ENCODE results near the gene NKIRAS1. TPM values are rescaled to one million over a fixed set of nuclear protein-coding genes. Genes with fewer than 3 reads are reported as not detected.

The NKIRAS1 gene
- total and polyA plus RNA-seq, 9 donors, result 8.7 to 18.9 (median 13.4) TPM

DNA sequence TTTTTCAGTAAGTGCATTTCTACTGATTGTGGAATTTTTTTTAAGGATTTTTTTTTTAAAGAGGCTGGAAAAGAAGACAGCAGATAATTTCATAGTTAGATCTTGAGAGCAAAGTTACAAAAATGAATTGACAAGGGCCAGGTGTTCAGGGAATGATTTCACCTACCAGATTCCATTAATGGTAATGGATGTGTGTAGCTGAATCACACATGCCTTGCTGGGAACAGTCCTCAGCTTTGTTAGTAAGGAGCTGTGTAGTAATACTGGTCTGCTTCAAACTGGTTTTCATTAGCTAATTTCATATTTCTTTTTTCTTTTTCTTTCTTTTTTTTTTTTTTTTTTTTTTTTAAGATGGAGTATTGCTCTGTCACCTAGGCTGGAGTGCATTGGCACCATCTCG is 44.3 kb upstream of the NKIRAS1 start:
- WGBS, 3 donors, result 95 to 100% (median 95%) methylated on average over 1 of the region's 1 CpG
- DNase-seq, result no peak
- no peak overlapping the region for H3K27ac ChIP-seq
- H3K4me1 ChIP-seq (ENCODE audit: insufficient read depth), result peaks cover 3% of the 10 kb centered on the region
- H3K9me3 ChIP-seq, result no peaks in the 10 kb centered on the region
- H3K36me3 ChIP-seq, result no peaks in the 10 kb centered on the region
- H3K4me3 ChIP-seq, result no peak overlapping the region
- intact Hi-C loops (cut with DNase I), result no loop called here
- TF ChIP-seq POLR2A (IDR thresholded peaks at IDR 0.05), result no peak
- TF ChIP-seq EP300 (IDR thresholded peaks at IDR 0.05), result no peak
- TF ChIP-seq, protein P1, sequence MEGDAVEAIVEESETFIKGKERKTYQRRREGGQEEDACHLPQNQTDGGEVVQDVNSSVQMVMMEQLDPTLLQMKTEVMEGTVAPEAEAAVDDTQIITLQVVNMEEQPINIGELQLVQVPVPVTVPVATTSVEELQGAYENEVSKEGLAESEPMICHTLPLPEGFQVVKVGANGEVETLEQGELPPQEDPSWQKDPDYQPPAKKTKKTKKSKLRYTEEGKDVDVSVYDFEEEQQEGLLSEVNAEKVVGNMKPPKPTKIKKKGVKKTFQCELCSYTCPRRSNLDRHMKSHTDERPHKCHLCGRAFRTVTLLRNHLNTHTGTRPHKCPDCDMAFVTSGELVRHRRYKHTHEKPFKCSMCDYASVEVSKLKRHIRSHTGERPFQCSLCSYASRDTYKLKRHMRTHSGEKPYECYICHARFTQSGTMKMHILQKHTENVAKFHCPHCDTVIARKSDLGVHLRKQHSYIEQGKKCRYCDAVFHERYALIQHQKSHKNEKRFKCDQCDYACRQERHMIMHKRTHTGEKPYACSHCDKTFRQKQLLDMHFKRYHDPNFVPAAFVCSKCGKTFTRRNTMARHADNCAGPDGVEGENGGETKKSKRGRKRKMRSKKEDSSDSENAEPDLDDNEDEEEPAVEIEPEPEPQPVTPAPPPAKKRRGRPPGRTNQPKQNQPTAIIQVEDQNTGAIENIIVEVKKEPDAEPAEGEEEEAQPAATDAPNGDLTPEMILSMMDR (IDR thresholded peaks at IDR 0.05), result no peak
- H3K27me3 ChIP-seq, result no peaks in the 10 kb centered on the region

DNA sequence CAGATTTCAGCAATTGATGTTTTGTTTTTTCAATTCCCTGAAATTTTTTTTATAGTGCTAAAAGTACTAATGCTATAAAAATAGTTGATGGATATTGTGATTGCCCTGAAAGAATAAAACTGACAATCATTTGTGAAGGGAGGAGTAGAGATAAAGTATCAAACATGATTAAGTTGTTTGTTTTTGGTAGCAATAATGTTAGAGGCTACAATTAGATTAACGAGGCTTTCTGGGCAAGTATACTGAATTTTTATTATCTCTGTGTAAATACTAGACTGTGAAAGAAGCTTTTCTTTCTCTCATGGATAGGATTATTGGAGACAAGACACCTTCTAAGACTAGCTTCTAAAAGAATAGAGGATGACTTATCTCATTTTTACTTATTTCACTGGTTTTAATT is 43.9 kb upstream of the NKIRAS1 start:
- no peaks in the 10 kb centered on the region for H3K36me3 ChIP-seq

DNA sequence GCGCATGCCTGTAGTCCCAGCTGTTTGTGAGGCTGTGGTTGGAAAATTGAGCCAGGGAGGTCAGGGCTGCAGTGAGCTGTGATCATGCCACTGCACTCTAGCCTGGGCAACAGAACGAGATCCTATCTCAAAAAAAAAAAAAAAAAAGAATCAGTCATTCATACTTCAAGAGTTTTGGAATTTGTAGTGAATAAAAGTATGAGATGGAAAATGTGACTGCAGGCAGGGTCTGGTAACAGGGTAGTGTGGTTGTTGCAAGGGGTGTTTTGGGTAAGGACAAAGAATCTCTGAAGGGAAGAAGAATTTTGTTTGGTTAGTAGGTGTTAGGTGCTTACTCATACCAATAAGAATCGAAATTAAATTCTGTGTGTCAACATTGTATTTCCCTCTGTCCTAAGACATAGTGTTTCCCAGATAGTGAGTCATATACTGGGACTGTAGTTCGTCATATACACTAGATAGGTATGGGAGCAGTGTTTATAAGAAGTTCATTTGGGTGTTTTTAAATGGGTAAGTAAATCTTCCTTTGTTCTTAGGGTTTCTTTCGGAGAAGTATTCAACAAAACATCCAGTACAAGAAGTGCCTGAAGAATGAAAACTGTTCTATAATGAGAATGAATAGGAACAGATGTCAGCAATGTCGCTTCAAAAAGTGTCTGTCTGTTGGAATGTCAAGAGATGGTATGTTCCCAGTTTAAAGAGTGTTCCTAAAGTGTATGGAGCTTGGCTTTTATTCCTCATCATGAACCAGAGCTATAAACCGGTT is 42.5 kb upstream of the NKIRAS1 start:
- H3K36me3 ChIP-seq, result no peaks in the 10 kb centered on the region
- H3K4me3 ChIP-seq, result no peak overlapping the region
- no peak for DNase-seq
- intact Hi-C loops (cut with DNase I), result no loop called here
- H3K27me3 ChIP-seq, result no peaks in the 10 kb centered on the region
- H3K9me3 ChIP-seq, result no peaks in the 10 kb centered on the region
- TF ChIP-seq, protein P1 (IDR thresholded peaks at IDR 0.05), result no peak
- TF ChIP-seq POLR2A (IDR thresholded peaks at IDR 0.05) (no peak), EP300 (IDR thresholded peaks at IDR 0.05) (no peak)
- H3K27ac ChIP-seq, result no peak overlapping the region
- peaks cover 7% of the 10 kb centered on the region for H3K4me1 ChIP-seq (ENCODE audit: insufficient read depth)
- 63 to 65% (median 63%) methylated on average over 7 of the region's 7 CpGs for WGBS, 3 donors

More for the DNA sequence above, 43.9 kb upstream of the NKIRAS1 start:
- Histone ChIP-seq H3K4me1 (ENCODE audit: insufficient read depth) (no peaks in the 10 kb centered on the region), H3K4me3 (no peak overlapping the region), H3K27me3 (no peaks in the 10 kb centered on the region), H3K27ac (no peak overlapping the region), H3K9me3 (no peaks in the 10 kb centered on the region)
- no peak for TF ChIP-seq POLR2A (IDR thresholded peaks at IDR 0.05)
- no peak for TF ChIP-seq EP300 (IDR thresholded peaks at IDR 0.05)
- TF ChIP-seq, protein P1 (IDR thresholded peaks at IDR 0.05), result no peak
- intact Hi-C loops (cut with DNase I), result no loop called here
- no peak for DNase-seq
- WGBS, 3 donors, result 18 to 25% (median 21%) methylated on average over 1 of the region's 1 CpG

DNA sequence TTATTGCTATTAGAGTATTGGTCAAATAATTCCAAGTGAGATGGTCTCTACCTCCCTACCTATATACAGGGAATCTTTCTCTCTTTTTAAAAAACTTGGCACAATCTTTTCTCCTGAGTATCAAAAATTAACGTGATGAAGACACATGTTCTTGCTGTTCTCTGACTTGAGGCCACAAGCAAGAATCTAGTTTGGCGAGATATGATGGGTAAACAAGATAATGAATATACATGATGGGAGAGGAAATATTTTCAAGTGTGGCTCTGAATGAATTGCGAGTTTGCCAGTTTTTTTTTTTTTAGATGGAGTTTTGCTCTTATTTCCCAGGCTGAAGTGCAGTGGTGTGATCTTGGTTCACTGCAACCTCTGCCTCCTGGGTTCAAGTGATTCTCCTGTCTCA is 39.9 kb upstream of the NKIRAS1 start:
- H3K36me3 ChIP-seq, result no peaks in the 10 kb centered on the region
- TF ChIP-seq POLR2A (IDR thresholded peaks at IDR 0.05), result no peak
- TF ChIP-seq, protein P1 (IDR thresholded peaks at IDR 0.05), result no peak
- no peak for TF ChIP-seq EP300 (IDR thresholded peaks at IDR 0.05)
- no peaks in the 10 kb centered on the region for H3K27me3 ChIP-seq
- peaks cover 18% of the 10 kb centered on the region for H3K4me1 ChIP-seq (ENCODE audit: insufficient read depth)
- H3K4me3 ChIP-seq, result no peak overlapping the region
- intact Hi-C loops (cut with DNase I), result no loop called here
- 84 to 91% (median 85%) methylated on average over 3 of the region's 3 CpGs for WGBS, 3 donors
- H3K9me3 ChIP-seq, result no peaks in the 10 kb centered on the region
- no peak for DNase-seq
- H3K27ac ChIP-seq, result no peak overlapping the region
